HG02938 (cell line): ENCODE results near the gene CPT1A.

ENCODE experiments used
- ATAC-seq: cut with Tn5 transposase; IDR thresholded peaks from one replicate; pipeline ENCODE4 v1.9.1; 2021; ENCODE audit warnings: mild to moderate bottlenecking, moderate library complexity; ENCODE audit not compliant: unreplicated experiment

The CPT1A gene

DNA sequence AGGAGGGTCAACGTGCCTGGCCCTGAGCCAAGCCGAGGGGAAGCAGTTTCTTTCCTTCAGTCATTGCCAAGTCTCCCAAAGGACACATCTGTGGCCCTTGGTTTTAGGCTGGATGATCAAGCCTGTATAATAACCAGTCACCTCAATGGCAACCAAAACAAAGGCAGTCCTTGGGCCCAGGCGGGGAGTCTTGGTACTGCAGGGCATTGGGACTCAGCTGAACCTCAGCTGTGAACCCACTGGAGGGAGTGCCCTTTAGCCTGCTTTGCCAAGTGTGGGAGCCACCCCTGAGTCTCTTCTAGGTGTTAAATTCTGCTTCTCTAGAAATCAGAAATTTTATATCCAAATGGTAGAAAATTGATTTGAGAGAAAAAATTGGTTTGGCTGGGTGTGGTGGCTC, 36.9 kb downstream of the CPT1A start:
- ATAC-seq, result no peak

GRCh38 chr11:68803766-68804165, 38.0 kb downstream of the CPT1A start:
- ATAC-seq, result no peak

- ATAC-seq, result no peak
Measured at GRCh38 chr11:68798221-68798813, 43.4 kb downstream of the CPT1A start.

GRCh38 chr11:68796801-68797200, 44.9 kb downstream of the CPT1A start:
- no peak for ATAC-seq

DNA sequence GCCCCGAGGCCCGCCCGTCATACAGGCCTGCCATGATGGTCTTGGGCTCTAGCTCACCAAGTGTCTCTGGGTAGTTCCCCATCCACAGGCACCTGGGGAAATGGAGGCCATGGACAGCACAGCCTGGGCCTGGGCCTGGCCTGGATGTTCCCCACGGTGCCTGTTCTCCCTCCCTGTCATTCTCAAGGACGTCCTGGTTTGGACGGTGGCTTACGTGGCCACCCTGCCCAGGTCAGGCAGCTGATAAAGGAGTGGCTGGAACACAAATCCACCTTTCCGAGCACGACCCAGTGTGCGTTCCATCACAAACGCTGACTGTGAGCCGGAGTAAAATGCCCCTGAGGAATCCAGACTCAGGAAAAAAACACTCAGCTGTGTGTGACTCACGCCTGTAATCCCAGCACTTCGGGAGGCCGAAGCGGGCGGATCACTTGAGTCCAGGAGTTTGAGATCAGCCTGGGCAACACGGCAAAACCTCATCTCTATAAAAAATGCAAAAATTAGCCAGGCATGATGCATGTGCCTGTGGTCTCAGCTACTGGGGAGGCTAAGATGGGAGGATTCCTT, 49.2 kb downstream of the CPT1A start:
- ATAC-seq, result no peak

GRCh38 chr11:68784653-68785052, 57.1 kb downstream of the CPT1A start:
- no peak for ATAC-seq

GRCh38 chr11:68783216-68783821, 58.4 kb downstream of the CPT1A start:
- no peak for ATAC-seq

- ATAC-seq, result no peak
Measured at GRCh38 chr11:68782711-68783110, 59.0 kb downstream of the CPT1A start.

DNA sequence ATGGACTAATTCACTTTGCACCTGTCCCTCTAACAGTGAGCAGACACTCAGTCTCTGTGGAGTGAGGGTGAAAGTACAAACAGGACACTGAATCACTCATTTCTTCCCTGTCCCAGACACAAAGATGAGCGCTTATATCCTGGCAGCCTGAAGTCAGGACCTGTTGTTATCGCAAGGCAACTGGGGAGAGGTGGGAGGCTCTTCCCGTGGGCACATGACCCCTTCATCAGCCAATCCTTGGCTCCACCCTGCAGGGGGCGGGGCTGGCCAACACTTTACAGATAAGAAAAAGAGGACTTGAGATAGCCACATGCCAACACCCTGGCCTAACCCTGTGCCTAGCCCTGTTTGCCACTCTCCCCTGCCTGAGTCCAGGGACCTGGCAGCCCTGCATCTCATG, 60.9 kb downstream of the CPT1A start:
- ATAC-seq, result no peak

- ATAC-seq, result no peak
Measured at GRCh38 chr11:68778205-68778604, 63.5 kb downstream of the CPT1A start.

DNA sequence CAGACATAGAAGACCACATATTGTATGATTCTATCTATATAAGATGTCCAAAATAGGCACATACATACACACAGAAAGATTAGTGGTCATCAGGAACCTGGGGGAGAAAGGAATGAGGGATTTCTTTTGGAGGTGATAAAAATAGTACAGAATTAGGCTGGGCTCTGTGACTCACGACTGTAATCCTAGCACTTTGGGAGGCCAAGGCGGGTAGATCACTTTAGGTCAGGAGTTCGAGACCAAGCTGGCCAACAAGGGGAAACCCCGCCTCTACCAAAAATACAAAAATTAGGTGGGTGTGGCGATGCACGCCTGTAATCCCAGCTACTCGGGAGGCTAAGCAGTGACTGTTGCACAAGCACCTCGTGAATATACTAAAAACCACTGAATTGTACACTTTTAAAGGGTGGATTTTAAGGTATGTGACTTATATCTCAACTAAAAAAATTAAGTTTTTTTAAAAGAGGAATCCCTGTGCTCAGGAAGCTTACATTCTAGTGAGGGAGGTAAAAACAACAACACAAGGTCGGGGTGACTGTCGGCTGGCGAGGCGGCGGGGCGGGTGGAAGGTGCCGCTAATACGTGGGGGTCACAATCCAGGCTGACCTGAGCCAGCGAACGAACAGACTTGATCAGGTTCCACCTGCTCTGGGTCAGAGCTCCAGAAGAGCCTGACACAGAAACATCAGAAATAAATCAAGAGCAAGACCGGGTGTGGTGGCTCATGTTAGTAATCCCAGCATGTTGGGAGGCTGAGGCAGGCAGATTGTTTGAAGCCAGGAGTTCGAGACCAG, 65.1 kb downstream of the CPT1A start:
- no peak for ATAC-seq

- no peak for ATAC-seq
Measured at GRCh38 chr11:68775951-68776388, 65.7 kb downstream of the CPT1A start.

DNA sequence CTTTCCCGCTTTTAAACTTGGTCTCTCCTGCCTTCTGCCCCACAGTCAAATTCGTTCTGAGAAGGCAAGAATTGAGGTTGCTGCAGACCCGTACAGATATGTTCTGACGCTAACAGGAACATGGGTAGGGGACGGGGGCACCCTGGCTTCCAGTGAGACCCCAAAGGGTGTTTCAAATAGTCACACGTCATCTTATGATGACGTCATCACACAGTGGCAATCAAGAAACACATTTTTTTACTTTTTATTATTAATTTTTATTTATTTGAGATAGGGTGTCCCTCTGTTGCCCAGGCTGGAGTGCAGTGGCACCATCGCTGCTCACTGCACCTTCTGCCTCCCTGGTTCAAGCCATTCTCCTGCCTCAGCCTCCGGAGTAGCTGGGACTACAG, 67.5 kb downstream of the CPT1A start:
- ATAC-seq, result no peak

DNA sequence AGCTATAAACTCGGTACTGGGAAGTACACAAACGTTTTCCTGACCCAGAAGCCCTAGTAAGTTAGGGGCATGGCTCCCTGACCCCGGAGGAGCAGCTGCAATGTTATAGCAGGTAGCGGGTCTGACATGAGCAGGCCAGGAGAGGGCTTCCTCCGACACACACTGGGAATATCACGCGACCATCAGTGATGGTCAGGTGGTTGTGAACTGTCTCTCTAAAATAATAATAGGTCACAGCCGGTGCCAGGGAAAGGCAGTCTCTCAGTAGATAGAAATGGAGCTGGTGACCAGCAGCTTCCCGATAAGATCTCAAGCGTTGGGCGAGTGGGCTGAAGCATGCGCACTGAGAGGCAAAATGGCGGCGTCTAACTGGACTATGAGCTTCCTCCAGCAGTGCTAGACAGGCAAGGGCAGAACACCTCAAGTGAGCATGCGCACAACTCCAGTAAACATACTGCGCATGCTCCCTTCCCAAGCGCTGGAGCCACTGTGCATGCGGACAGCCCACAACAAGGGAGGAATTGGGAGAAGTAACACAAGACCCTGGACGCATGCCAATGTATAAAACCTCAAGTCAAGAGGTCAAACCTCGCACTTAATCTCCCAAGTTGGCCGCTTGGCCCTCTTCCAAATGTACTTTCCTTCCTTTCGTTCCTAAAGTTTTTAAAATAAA, 68.1 kb downstream of the CPT1A start:
- ATAC-seq, result no peak

DNA sequence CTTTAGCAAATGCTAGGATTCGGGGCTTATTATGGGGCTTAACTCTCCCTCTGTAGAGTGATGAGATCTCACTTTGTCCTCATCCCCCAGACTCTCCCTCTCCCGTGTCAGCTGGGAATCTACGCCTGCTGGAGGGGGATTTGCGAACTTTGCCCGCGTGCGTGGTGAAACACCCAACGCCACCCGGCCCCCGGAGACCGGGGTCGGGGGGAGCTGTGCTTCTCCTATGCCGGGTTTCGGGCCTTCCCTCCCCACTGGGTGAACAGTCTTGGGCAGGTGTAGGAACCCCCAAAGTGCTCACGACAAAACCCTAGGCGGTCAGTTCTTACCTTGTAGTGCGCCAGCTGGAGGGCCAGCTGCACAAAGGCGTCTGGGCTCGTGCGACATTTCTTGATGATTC, 68.8 kb downstream of the CPT1A start:
- no peak for ATAC-seq

DNA sequence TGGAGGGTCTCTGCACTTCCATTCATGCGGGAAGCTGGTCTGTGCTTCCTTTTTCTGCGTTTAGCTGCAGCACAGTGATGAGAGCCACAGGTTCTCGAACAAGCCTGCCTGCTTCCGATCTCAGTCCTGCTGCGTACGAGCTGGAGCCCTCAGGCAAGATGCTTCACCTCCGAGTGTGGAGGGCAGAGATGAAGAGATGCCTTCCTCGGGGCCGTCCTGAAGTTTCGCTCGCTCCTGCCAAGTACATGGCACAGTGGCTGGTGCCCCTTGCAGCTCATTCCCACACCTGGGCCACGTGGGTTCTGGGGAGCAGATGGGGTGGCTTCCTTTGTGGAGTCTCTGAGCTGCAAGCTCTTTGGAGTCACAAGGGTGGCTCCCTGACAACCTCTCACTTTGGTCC, 70.9 kb downstream of the CPT1A start:
- no peak for ATAC-seq

- no peak for ATAC-seq
Measured at GRCh38 chr11:68767672-68768071, 74.0 kb downstream of the CPT1A start.

- no peak for ATAC-seq
Measured at GRCh38 chr11:68766786-68767185, 74.9 kb downstream of the CPT1A start.

DNA sequence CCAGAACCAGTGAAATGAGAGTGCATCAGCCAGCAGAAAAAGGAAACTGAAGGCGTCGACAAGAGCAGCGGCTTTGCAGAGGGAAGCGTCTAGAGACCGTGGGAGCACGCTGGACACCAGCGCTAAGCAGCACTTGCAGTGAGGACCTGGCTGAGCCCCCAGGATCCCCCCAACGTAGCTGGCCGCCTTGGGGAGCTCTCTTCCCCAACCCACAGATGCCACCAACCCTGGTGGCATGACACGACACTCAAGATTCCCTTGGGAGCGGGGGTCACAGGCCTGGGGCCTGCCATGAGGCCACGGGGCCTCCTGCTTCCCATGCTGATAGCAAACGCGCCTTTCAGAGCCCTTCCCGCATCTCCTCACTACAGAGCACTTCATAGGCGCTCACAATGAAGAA, 77.0 kb downstream of the CPT1A start:
- no peak for ATAC-seq

DNA sequence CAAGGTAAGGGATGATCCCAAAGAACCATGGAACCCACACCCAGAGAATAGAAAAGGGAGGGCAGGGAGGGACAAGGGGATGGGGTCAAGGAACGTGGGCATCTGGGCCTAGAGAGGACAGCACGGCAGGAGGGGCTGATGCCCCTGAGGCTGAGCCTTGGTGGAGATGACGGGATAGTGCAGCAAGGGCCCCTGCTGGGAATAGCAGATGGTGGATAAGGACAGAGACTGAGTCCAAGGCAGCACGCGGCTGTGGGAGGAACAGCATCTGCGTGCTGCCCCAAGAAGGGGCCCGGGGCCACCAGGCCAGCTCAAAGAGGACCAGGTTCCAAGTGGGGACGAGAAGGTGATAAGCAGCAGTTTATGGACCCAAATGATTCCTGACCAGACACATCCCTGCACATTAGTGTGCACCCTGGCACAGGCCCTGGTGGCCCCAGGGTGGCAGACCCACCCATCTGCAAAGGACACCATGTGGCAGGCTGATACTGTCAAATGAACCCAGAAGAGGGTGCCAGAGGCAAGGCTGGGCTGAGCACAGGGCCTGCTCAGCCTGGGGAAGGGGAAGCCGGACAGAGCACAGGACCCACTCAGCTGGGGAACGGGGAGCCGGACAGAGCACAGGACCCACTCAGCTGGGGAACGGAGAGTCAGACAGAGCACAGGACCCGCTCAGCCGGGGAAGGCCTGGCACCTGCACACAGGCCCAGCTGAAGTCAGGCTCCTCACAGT, 77.6 kb downstream of the CPT1A start:
- no peak for ATAC-seq
